Esophagus muscularis mucosa (tissue), 4 donors: ENCODE data around the gene OBSCN. TPM values are rescaled to one million over a fixed set of nuclear protein-coding genes. Genes with fewer than 3 reads are reported as not detected.

Source experiments
- DNase-seq: peaks from one replicate; pipeline ENCODE4 v3.0.0-alpha.2; 2017; ENCODE audit errors: extremely low spot score
- H3K27ac ChIP-seq, 4 donors: fragments of 200-600 bp; sonication (generic); replicated peaks in 1 of 4; 1 replicate in 3 of 4; 2 replicates in 1 of 4; pipeline ENCODE4 v1.5.1; 2016 to 2019; ENCODE audit warnings: mild to moderate bottlenecking in 1 of 4
- H3K27me3 ChIP-seq, 4 donors: fragments of 200-600 bp; sonication (generic); one replicate each; pipeline versions ENCODE4 v1.5.1 to v1.6.0; 2016 to 2019
- H3K36me3 ChIP-seq, 4 donors: fragments of 200-600 bp; sonication (generic); one replicate each; pipeline ENCODE4 v1.5.1; 2016 to 2019
- H3K4me1 ChIP-seq, 4 donors: fragments of 200-600 bp; sonication (generic); one replicate each; pipeline ENCODE4 v1.5.1; 2016 to 2019
- H3K4me3 ChIP-seq, 4 donors: fragments of 200-600 bp; sonication (generic); 1 replicate in 2 of 4; 2 replicates in 2 of 4; pipeline ENCODE4 v1.5.1; 2016 to 2019; ENCODE audit warnings: mild to moderate bottlenecking in 4 of 4, moderate library complexity in 1 of 4
- H3K9me3 ChIP-seq, 4 donors: fragments of 200-600 bp; sonication (generic); 1 replicate in 3 of 4; 2 replicates in 1 of 4; pipeline ENCODE4 v1.5.1; 2016 to 2019
- EP300 ChIP-seq: sonication (generic); formaldehyde crosslinking; IDR thresholded peaks from one replicate; pipeline ENCODE4 v1.6.1; 2017; ENCODE audit warnings: antibody characterized with exemption
- POLR2A ChIP-seq: fragments of 450-650 bp; IDR thresholded peaks from one replicate; pipeline ENCODE4 v1.6.1; 2017; ENCODE audit warnings: antibody characterized with exemption, moderate library complexity, mild to moderate bottlenecking, low read depth
- POLR2AphosphoS5 ChIP-seq, 2 donors: sonication (generic); formaldehyde crosslinking; IDR thresholded peaks; one replicate each; pipeline ENCODE4 v1.6.1; 2017; ENCODE audit warnings: antibody characterized with exemption in 2 of 2
- WGBS: methylation state at CpG from one replicate; pipeline ENCODE4 v1.1.5; 2018; 5-methylcytosine and 5-hydroxymethylcytosine counted together
- intact Hi-C: fragments of 100-400 bp; cut with DNase I; formaldehyde crosslinking; loops from one replicate; pipeline ENCODE4 v1.15.1; 2023
- total RNA-seq, 4 donors: library from RNA; depleted of rRNA; stranded (reverse); fragments of >200 nt; gene quantifications; one replicate each; pipeline versions ENCODE4 v1.1.0 to v1.2.1, GENCODE V29; 2016
- TF ChIP-seq, protein P1 (sequence below), 3 experiments: fragments of 200-600 bp in 2 of 3; fragments of 450-650 bp in 1 of 3; sonication (generic) in 2 of 3; IDR thresholded peaks; one replicate each; pipeline ENCODE4 v1.5.1; 2017 to 2019; ENCODE audit warnings: antibody characterized with exemption in 3 of 3, mild to moderate bottlenecking in 2 of 3, moderate library complexity in 1 of 3

The OBSCN gene
- total RNA-seq, 4 donors from 2014 or later = 12.6 to 31.4 (median 17.8) TPM

DNA sequence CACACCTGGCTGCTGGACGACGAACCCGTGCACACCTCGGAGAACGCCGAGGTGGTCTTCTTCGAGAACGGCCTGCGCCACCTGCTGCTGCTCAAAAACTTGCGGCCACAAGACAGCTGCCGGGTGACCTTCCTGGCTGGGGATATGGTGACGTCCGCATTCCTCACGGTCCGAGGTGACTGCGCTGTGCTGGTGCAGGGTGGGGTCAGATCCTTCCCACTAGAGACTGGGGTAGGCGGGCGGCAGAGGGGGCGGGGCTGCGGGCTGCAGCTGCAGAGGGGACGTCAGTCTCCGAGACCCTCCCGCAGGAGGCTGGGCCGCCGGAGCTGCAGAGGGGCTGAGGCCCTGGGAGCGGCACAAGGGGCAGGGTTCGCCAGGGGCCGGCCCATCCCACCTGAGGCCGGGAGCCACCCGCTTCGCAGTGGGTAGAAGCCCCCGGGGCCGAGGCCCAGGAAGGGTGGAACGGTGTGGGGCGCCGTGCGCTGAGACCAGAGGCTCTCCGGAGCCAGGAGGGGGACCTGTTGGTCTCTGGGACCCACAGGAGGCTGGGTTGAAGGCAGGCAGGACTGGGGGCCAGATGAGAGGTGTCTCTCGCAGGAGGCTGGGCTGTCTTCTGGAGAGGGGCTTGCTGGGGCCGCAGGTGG lies 108.2 kb downstream of the OBSCN start:
- H3K4me1 ChIP-seq = peaks cover 0 to 6% (median 0%) of the 10 kb centered on the region in 4 donors
- intact Hi-C loops = no loop called here
- no peak for DNase-seq
- H3K27ac ChIP-seq = no peak overlapping the region
- TF ChIP-seq POLR2AphosphoS5 (IDR thresholded peaks at IDR 0.05) (no peak), EP300 (no peak), POLR2A (no peak)
- TF ChIP-seq, protein P1, sequence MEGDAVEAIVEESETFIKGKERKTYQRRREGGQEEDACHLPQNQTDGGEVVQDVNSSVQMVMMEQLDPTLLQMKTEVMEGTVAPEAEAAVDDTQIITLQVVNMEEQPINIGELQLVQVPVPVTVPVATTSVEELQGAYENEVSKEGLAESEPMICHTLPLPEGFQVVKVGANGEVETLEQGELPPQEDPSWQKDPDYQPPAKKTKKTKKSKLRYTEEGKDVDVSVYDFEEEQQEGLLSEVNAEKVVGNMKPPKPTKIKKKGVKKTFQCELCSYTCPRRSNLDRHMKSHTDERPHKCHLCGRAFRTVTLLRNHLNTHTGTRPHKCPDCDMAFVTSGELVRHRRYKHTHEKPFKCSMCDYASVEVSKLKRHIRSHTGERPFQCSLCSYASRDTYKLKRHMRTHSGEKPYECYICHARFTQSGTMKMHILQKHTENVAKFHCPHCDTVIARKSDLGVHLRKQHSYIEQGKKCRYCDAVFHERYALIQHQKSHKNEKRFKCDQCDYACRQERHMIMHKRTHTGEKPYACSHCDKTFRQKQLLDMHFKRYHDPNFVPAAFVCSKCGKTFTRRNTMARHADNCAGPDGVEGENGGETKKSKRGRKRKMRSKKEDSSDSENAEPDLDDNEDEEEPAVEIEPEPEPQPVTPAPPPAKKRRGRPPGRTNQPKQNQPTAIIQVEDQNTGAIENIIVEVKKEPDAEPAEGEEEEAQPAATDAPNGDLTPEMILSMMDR (IDR thresholded peaks at IDR 0.05) = no peak
- no peak overlapping the region for H3K4me3 ChIP-seq
- H3K27me3 ChIP-seq = peaks cover 0 to 36% (median 0%) of the 10 kb centered on the region in 4 donors
- peaks cover 0 to 25% (median 17%) of the 10 kb centered on the region in 4 donors for H3K9me3 ChIP-seq
- WGBS = 66% methylated on average over 15 of the region's 40 CpGs
- H3K36me3 ChIP-seq = peaks cover 0 to 77% (median 17%) of the 10 kb centered on the region in 4 donors

DNA sequence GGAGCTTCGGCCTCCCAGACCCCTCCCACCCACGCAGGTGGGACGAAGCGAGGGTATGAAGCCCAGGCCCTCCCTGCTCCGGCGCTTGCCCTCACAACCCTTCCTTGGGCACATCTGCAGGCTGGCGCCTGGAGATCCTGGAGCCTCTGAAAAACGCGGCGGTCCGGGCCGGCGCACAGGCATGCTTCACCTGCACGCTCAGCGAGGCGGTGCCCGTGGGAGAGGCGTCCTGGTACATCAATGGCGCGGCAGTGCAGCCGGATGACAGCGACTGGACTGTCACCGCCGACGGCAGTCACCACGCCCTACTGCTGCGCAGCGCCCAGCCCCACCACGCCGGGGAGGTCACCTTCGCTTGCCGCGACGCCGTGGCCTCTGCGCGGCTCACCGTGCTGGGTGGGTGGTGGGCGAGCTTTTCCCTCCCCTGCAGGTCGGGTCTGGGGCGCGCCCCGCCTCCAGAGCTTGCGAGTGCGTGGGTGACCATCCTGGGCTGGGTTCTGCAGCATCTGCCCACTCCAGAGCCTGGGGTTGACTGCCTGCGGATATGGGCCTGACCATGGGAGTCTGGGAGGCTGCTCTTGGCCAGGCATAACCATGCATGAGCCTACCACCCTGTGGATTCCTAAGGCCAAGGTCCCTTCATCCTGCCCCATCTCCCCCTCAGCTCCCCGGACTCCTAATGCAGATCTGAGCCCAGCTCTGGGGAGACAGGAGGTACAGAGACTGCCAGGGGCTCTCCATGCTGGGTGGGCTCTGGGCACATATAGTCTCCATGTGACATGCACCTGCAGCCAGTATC lies 108.9 kb downstream of the OBSCN start:
- Histone ChIP-seq H3K4me1 (peaks cover 0 to 6% (median 0%) of the 10 kb centered on the region in 4 donors), H3K27ac (no peak overlapping the region), H3K4me3 (no peak overlapping the region), H3K27me3 (peaks cover 0 to 28% (median 0%) of the 10 kb centered on the region in 4 donors), H3K9me3 (peaks cover 0 to 19% (median 13%) of the 10 kb centered on the region in 4 donors), H3K36me3 (peaks cover 0 to 77% (median 20%) of the 10 kb centered on the region in 4 donors)
- TF ChIP-seq EP300 (no peak), POLR2A (no peak), POLR2AphosphoS5 (IDR thresholded peaks at IDR 0.05) (no peak)
- TF ChIP-seq, protein P1 (IDR thresholded peaks at IDR 0.05) = no peak
- intact Hi-C loops = no loop called here
- 89% methylated on average over 12 of the region's 47 CpGs for WGBS
- DNase-seq = no peak

DNA sequence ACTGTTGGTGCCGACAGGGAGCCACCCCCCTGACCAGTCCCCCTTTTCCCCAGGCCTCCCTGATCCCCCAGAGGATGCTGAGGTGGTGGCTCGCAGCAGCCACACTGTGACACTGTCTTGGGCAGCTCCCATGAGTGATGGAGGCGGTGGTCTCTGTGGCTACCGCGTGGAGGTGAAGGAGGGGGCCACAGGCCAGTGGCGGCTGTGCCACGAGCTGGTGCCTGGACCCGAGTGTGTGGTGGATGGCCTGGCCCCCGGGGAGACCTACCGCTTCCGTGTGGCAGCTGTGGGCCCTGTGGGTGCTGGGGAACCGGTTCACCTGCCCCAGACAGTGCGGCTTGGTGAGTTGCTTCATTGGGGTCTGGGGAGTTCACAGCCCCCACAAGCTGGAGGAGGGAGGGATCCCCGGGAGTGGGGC lies 109.6 kb downstream of the OBSCN start:
- intact Hi-C loops = no loop called here
- peaks cover 0 to 81% (median 23%) of the 10 kb centered on the region in 4 donors for H3K36me3 ChIP-seq
- H3K27me3 ChIP-seq = peaks cover 0 to 22% (median 0%) of the 10 kb centered on the region in 4 donors
- WGBS = 86% methylated on average over 10 of the region's 14 CpGs
- H3K27ac ChIP-seq = no peak overlapping the region
- DNase-seq = no peak
- H3K4me1 ChIP-seq = peaks cover 0 to 6% (median 0%) of the 10 kb centered on the region in 4 donors
- TF ChIP-seq POLR2AphosphoS5 (IDR thresholded peaks at IDR 0.05) = no peak
- no peak overlapping the region for H3K4me3 ChIP-seq
- peaks cover 0 to 13% (median 7%) of the 10 kb centered on the region in 4 donors for H3K9me3 ChIP-seq

DNA sequence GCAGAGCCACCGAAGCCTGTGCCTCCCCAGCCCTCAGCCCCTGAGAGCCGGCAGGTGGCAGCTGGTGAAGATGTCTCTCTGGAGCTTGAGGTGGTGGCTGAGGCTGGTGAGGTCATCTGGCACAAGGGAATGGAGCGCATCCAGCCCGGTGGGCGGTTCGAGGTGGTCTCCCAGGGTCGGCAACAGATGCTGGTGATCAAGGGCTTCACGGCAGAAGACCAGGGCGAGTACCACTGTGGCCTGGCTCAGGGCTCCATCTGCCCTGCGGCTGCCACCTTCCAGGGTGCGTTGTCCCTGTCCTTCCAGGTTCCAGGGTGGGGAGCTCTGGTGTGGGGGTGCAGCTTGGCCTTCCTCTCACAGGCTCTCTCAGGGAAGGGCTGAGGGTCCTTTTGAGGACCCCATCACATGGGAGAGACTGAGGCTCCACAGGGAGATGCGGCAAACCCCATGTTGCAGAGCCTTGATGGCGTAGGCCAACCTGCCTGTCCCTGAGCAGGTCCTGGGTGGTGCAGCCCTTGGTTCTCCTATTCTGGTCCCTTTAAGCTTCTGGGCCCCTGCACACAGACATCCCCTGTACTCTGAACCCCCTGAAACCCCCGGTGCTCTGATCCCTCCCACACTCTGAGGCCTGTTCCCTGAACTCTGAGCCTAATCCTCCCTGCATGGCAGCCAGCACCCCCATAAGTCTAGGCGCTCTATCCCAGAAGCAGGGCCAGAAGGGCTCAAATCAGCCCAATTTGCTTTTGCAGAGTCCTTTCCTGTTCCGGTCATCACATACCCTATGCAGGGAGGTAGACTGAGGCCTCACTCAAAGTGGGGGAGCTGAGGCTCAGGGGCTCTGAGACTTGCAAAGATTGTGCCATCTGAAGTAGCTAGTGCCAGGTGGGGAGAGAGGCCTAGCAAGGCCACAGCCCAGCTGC lies 110.3 kb downstream of the OBSCN start:
- Histone ChIP-seq H3K9me3 (peaks cover 0 to 6% (median 2%) of the 10 kb centered on the region in 4 donors), H3K4me1 (peaks cover 0 to 6% (median 0%) of the 10 kb centered on the region in 4 donors), H3K27ac (no peak overlapping the region), H3K27me3 (peaks cover 0 to 16% (median 0%) of the 10 kb centered on the region in 4 donors), H3K36me3 (peaks cover 0 to 89% (median 25%) of the 10 kb centered on the region in 4 donors), H3K4me3 (no peak overlapping the region)
- WGBS = 85% methylated on average over 11 of the region's 16 CpGs
- TF ChIP-seq EP300 (no peak), POLR2A (no peak), POLR2AphosphoS5 (IDR thresholded peaks at IDR 0.05) (no peak)
- TF ChIP-seq, protein P1 (IDR thresholded peaks at IDR 0.05) = no peak
- no peak for DNase-seq
- intact Hi-C loops = no loop called here
